HG03521 (cell line): Measurements from ENCODE around the gene ZNF853.
"Not testable (repeated sequence)": the region's sequence is repeated elsewhere in the genome, so short reads cannot be mapped to it uniquely, and the experiment has no call there.

Experiments
- ATAC-seq: cut with Tn5 transposase; IDR thresholded peaks from one replicate; pipeline ENCODE4 v1.9.1; 2021; ENCODE audit warnings: mild to moderate bottlenecking, moderate library complexity; ENCODE audit not compliant: unreplicated experiment

The ZNF853 gene

GRCh38 chr7:6614953-6615722 is at the start of gene ZNF853:
Gene ZNF853 (plus strand): TSS chr7:6615610. CDS start chr7:6616175, 565 bp downstream.
- ATAC-seq = no peak

- no peak for ATAC-seq
Measured at GRCh38 chr7:6565655-6566054, 49.8 kb upstream of the ZNF853 start.

GRCh38 chr7:6567886-6568285 is 47.5 kb upstream of the ZNF853 start:
- no peak for ATAC-seq

- no peak for ATAC-seq
Measured at GRCh38 chr7:6571160-6571779, 44.1 kb upstream of the ZNF853 start.

- no peak for ATAC-seq
Measured at GRCh38 chr7:6575281-6576023, 40.0 kb upstream of the ZNF853 start.

- ATAC-seq = no peak
Measured at GRCh38 chr7:6576024-6576866, 39.2 kb upstream of the ZNF853 start.

GRCh38 chr7:6576867-6577368 is 38.5 kb upstream of the ZNF853 start:
- ATAC-seq = not testable (repeated sequence)

GRCh38 chr7:6577369-6578113 is 37.9 kb upstream of the ZNF853 start, which contains the start of gene ZDHHC4:
Gene ZDHHC4 (plus strand): TSS chr7:6577454. CDS start chr7:6580562, 3,108 bp downstream.
- peak; percentile 97 for ATAC-seq

- no peak for ATAC-seq
Measured at GRCh38 chr7:6578114-6579084, 37.0 kb upstream of the ZNF853 start.

GRCh38 chr7:6579446-6579845 is 36.0 kb upstream of the ZNF853 start:
- no peak for ATAC-seq

- not testable (repeated sequence) for ATAC-seq
Measured at GRCh38 chr7:6585746-6586432, 29.5 kb upstream of the ZNF853 start.

GRCh38 chr7:6588566-6588965 is 26.8 kb upstream of the ZNF853 start:
- no peak for ATAC-seq

- no peak for ATAC-seq
Measured at GRCh38 chr7:6589151-6589828, 26.1 kb upstream of the ZNF853 start.

GRCh38 chr7:6589829-6590644 is 25.4 kb upstream of the ZNF853 start, which contains the start of gene INTS15:
Gene INTS15 (plus strand): TSS chr7:6590021. CDS start chr7:6590284, 263 bp downstream.
- peak; percentile 87 for ATAC-seq

GRCh38 chr7:6590645-6591110 is 24.7 kb upstream of the ZNF853 start:
- ATAC-seq = no peak

GRCh38 chr7:6600093-6600492 is 15.3 kb upstream of the ZNF853 start:
- ATAC-seq = no peak
